Measurements from ENCODE around the gene ACOT12.
"Not testable (repeated sequence)": the region's sequence is repeated elsewhere in the genome, so short reads cannot be mapped to it uniquely, and the experiment has no call there.

The ACOT12 gene

DNA sequence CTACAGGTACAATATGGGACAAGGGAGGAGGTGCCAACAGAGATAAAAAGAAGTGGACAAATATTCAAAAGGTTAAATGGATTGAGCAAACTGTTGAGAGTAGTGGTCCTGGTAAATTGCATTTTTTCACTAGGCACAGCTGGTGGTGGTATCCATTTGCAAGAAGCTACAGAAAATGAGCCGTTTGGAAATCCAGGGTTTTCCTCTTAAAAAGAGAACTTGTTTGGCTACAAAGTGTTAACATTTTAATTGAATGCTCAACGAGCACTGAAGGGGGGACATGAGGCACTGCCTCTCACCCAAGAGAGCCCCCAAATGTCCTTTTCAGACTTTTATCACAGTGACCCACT is 93.0 kb downstream of the ACOT12 start:
- DNase-seq (ENCODE audit: low read depth): no peak
- TF ChIP-seq, protein P1, sequence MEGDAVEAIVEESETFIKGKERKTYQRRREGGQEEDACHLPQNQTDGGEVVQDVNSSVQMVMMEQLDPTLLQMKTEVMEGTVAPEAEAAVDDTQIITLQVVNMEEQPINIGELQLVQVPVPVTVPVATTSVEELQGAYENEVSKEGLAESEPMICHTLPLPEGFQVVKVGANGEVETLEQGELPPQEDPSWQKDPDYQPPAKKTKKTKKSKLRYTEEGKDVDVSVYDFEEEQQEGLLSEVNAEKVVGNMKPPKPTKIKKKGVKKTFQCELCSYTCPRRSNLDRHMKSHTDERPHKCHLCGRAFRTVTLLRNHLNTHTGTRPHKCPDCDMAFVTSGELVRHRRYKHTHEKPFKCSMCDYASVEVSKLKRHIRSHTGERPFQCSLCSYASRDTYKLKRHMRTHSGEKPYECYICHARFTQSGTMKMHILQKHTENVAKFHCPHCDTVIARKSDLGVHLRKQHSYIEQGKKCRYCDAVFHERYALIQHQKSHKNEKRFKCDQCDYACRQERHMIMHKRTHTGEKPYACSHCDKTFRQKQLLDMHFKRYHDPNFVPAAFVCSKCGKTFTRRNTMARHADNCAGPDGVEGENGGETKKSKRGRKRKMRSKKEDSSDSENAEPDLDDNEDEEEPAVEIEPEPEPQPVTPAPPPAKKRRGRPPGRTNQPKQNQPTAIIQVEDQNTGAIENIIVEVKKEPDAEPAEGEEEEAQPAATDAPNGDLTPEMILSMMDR (conservative IDR thresholded peaks at IDR 0.05; ENCODE audit: low read length): no peak
- peak overlapping the region; percentile 97 for H3K4me3 ChIP-seq (ENCODE audit: low read length)

DNA sequence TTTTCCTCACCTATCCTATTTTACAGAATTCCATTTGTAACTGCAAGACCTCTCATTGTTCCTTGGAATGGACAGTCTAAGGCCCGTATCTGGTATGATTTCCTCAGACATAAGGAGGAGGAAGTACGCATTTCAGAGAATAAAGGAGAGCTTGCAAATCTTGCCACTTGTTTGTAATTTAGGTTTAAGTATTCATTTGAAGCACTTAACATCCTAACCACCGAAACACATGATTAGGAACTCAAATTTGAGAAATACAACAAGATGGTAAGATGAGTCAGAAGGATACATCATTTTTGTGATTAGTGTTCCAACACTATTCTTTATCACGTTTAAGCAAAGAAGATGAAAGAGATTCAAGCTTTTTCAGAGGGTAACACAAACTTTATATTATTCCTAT is 96.4 kb downstream of the ACOT12 start:
- TF ChIP-seq, protein P1 (conservative IDR thresholded peaks at IDR 0.05; ENCODE audit: low read length): no peak
- no peak for DNase-seq (ENCODE audit: low read depth)
- no peak overlapping the region for H3K4me3 ChIP-seq (ENCODE audit: low read length)

DNA sequence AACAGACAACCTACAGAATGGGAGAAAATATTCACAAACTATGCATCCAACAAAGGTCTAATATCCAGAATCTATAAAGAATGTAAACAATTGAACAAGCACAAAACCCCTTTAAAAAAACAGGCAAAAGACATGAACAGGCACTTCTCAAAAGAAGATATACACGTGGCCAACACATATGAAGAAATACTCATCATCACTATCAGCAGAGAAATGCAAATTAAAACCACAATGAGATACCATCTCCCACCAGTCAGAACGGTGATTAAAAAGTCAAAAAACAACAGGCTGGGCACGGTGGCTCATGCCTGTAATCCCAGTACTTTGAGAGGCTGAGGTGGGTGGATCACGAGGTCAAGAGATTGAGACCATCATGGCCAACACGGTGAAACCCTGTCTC is 99.9 kb downstream of the ACOT12 start:
- DNase-seq (ENCODE audit: low read depth); H3K4me3 ChIP-seq (ENCODE audit: low read length): not testable (repeated sequence)

DNA sequence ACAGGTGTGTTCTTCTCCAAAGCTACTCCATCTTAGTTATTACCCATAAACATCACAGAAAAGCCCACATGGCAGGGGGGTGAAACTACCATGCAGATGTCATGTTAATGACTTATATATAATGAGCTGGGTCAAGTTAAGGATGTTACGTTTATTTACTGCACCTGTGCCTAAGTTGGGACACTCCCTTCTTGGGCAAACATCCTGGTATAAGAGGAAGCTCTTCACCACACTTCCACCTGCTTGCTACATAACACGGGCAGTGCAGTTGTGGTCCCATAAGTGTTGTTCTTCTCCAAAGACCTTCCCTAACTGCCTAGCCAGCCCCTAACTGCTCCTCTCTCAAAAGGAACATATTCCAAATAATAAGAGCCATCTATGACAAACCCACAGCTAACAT is 101.8 kb downstream of the ACOT12 start:
- no peak overlapping the region for H3K4me3 ChIP-seq (ENCODE audit: low read length)
- DNase-seq (ENCODE audit: low read depth): no peak
- TF ChIP-seq, protein P1 (conservative IDR thresholded peaks at IDR 0.05; ENCODE audit: low read length): no peak

DNA sequence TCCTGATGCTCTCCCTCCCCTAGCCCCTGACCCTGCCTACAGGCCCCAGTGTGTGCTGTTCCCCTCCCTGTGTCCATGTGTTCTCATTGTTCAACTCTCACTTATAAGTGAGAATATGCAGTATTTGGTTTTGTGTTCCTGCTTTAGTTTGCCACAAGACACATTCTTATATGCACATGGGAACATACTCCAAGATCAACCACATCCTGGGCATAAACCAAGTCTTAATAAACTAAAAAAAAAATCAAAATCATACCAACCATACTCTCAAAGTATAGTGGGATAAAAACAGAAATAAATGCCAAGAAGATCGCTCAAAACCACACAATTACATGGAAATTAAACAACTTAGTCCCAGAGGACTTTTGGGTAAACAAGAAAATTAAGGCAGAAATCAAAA is 103.8 kb downstream of the ACOT12 start:
- no peak overlapping the region for H3K4me3 ChIP-seq (ENCODE audit: low read length)
- peak; percentile 41 for DNase-seq (ENCODE audit: low read depth)
- TF ChIP-seq, protein P1 (conservative IDR thresholded peaks at IDR 0.05; ENCODE audit: low read length): no peak

DNA sequence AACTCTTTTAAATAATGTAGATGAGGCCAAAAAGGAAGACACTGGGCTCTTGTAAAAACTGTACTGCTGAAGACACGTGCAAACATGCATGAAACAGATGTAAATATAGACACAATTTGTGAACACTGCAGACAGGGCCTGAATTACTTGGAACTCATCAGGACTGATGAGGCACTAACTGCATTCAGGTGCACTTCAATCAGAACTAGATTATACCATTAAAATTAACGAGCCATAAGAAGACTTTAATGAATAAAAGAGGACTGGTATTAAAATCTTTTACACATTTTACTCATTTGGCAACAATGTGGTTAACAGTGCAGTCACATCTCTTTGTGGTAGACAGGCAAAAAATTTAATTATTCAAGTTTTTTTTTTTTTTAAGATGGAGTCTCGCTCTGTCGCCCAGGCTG is 105.9 kb downstream of the ACOT12 start:
- H3K4me3 ChIP-seq (ENCODE audit: low read length): no peak overlapping the region
- TF ChIP-seq, protein P1 (conservative IDR thresholded peaks at IDR 0.05; ENCODE audit: low read length): no peak
- no peak for DNase-seq (ENCODE audit: low read depth)

DNA sequence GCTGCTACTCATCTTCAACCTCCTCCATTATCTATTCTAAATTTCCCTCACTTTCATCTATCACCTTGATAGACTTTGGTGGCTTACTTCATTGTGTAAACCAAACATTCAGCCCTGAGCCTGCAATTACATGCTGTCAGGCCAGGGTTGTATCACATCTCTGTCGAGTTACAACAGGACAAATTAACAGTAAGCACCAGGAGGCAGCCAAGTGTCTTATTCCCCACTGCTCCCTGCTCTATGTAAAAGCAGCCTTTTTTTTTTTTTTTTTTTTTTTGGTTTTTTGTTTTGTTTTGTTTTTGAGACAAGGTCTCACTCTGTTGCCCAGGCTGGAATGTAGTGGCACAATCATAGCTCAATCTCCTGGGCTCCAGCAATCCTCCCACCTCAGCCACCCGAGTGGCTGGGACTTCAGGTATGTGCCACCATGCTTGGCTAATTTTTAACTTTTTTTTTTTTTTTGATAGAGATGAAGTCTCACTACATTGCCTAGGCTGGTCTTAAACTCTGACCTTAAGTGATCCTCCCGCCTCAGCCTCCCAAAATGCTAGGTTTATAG is 107.8 kb downstream of the ACOT12 start:
- DNase-seq (ENCODE audit: low read depth): no peak
- H3K4me3 ChIP-seq (ENCODE audit: low read length): no peak overlapping the region
- TF ChIP-seq, protein P1 (conservative IDR thresholded peaks at IDR 0.05; ENCODE audit: low read length): no peak

DNA sequence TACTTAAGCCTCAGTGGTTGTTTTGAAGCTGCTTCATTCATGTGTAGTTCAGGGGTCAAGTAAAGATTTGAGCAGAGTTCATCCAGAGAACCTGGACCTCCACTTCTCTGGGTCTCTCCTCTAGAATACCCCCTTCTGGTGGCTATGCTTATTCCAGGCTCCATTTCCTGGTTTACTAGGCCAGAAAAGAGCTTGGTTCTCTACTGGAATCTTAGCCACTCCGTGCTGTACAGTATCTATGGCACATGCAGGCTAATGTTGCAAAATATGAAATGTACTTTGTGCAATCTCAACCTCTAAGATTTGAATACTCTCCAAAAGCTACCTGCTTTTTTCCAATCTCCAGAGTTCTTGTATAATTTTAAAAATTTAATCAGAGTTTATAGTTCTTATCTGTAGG is 110.0 kb downstream of the ACOT12 start:
- TF ChIP-seq, protein P1 (conservative IDR thresholded peaks at IDR 0.05; ENCODE audit: low read length): no peak
- no peak for DNase-seq (ENCODE audit: low read depth)
- no peak overlapping the region for H3K4me3 ChIP-seq (ENCODE audit: low read length)

Measured in AG10803 (cell line).